OCI-LY7 (cell line): Measurements from ENCODE around the gene GALP. TPM values are rescaled to one million over a fixed set of nuclear protein-coding genes. Genes with fewer than 3 reads are reported as not detected.
"Not testable (repeated sequence)": the region's sequence is repeated elsewhere in the genome, so short reads cannot be mapped to it uniquely, and the experiment has no call there.

Experiments used
- BruUV-seq: library from RNA; stranded (reverse); fragments of 400-500 nt; replicated peaks from 2 replicates; lab custom pipeline; 2021; lab: Mats Ljungman, UMichigan
- CTCF ChIA-PET: fragments of 300-600 bp; sonication (Branson Sonifier 250); formaldehyde crosslinking; loops from one replicate; lab custom pipeline; 2022; ENCODE audit warnings: antibody characterized with exemption; ENCODE audit not compliant: unreplicated experiment; lab: Charles Lee
- POLR2A ChIA-PET: fragments of 300-600 bp; sonication (Branson Sonifier 250); formaldehyde crosslinking; loops from one replicate; lab custom pipeline; 2022; ENCODE audit warnings: antibody characterized with exemption; lab: Charles Lee
- DNase-seq: peaks from one replicate; pipeline ENCODE4 v3.0.0-alpha.2; 2015; ENCODE audit warnings: low spot score
- H2AFZ ChIP-seq: fragments of 200-600 bp; sonication (generic), shearing (Covaris generic); 2 replicates; pipeline ENCODE4 v1.6.1; 2014; ENCODE audit warnings: mild to moderate bottlenecking, antibody characterized with exemption, low read length, moderate library complexity
- H3K27ac ChIP-seq: fragments of 200-600 bp; sonication (generic); 2 replicates; pipeline ENCODE4 v1.5.1; 2014; ENCODE audit warnings: mixed run types, low read depth, mild to moderate bottlenecking, moderate library complexity, low read length, inconsistent platforms; ENCODE audit not compliant: poor library complexity, severe bottlenecking
- H3K36me3 ChIP-seq: fragments of 200-600 bp; sonication (generic); 2 replicates; pipeline ENCODE4 v1.6.1; 2014; ENCODE audit warnings: mild to moderate bottlenecking, antibody characterized with exemption, low read length, moderate library complexity, mixed read lengths; ENCODE audit not compliant: insufficient read depth
- H3K4me1 ChIP-seq: fragments of 200-600 bp; sonication (generic); 2 replicates; pipeline ENCODE4 v1.5.1; 2014; ENCODE audit warnings: mild to moderate bottlenecking, low read length; ENCODE audit not compliant: insufficient read depth, poor library complexity, severe bottlenecking
- H3K4me2 ChIP-seq: fragments of 200-600 bp; sonication (generic); 2 replicates; pipeline ENCODE4 v1.6.1; 2014; ENCODE audit warnings: mild to moderate bottlenecking, low read length
- H3K4me3 ChIP-seq: fragments of 200-600 bp; sonication (generic); 2 replicates; pipeline ENCODE4 v1.5.1; 2014; ENCODE audit warnings: mild to moderate bottlenecking, low read depth, low read length; ENCODE audit not compliant: poor library complexity, severe bottlenecking
- H3K79me2 ChIP-seq: fragments of 200-600 bp; sonication (generic); 2 replicates; pipeline ENCODE4 v1.6.1; 2016; ENCODE audit warnings: low read depth, mild to moderate bottlenecking, low read length, moderate library complexity, mixed read lengths; ENCODE audit not compliant: insufficient read depth
- H3K9me2 ChIP-seq: fragments of 200-600 bp; sonication (generic); 2 replicates; pipeline ENCODE4 v1.6.1; 2016; ENCODE audit warnings: mild to moderate bottlenecking, low read length, mixed read lengths; ENCODE audit not compliant: insufficient read depth
- H3K9me3 ChIP-seq: fragments of 200-600 bp; sonication (generic); 2 replicates; pipeline ENCODE4 v1.6.1; 2014; ENCODE audit warnings: mild to moderate bottlenecking, mixed run types, low read length, mixed read lengths
- H4K20me1 ChIP-seq: fragments of 200-600 bp; sonication (generic); 2 replicates; pipeline ENCODE4 v1.6.1; 2014; ENCODE audit warnings: mild to moderate bottlenecking, antibody characterized with exemption, low read length, moderate library complexity, mixed read lengths; ENCODE audit not compliant: insufficient read depth
- CTCF ChIP-seq: fragments of 200-600 bp; sonication (generic); conservative IDR thresholded peaks from 2 replicates; pipeline ENCODE4 v1.5.1; 2014; ENCODE audit warnings: mild to moderate bottlenecking, antibody characterized with exemption, low read length, moderate library complexity, mixed read lengths
- EZH2phosphoT487 ChIP-seq: fragments of 200-600 bp; sonication (generic); IDR thresholded peaks from 2 replicates; pipeline ENCODE4 v1.6.1; 2018; ENCODE audit warnings: low read depth, borderline replicate concordance, mild to moderate bottlenecking, mixed run types, antibody characterized with exemption, low read length, moderate library complexity, mixed read lengths
- intact Hi-C: fragments of 100-400 bp; cut with micrococcal nuclease; formaldehyde crosslinking; loops from one replicate; pipeline ENCODE4 v1.10.0; 2022; ENCODE audit not compliant: unreplicated experiment
- total RNA-seq, 2 experiments: library from RNA; depleted of rRNA in 1 of 2; stranded (reverse); fragments of >200 nt in 1 of 2; shearing (Covaris generic) in 1 of 2; gene quantifications; 2 replicates each; pipeline ENCODE4 v1.2.3, GENCODE V29; 2014 to 2022

Gene GALP
- total RNA-seq, 2 experiments from 2014 or later: not detected

- Histone ChIP-seq H4K20me1 (no peaks in the 10 kb centered on the region), H3K9me2 (no peaks in the 10 kb centered on the region), H3K4me1 (no peaks in the 10 kb centered on the region), H2AFZ (no peak overlapping the region), H3K9me3 (no peaks in the 10 kb centered on the region), H3K27ac (no peak overlapping the region), H3K79me2 (no peaks in the 10 kb centered on the region), H3K4me3 (no peak overlapping the region), H3K4me2 (no peak overlapping the region), H3K36me3 (no peaks in the 10 kb centered on the region)
- intact Hi-C loops: no loop called here
- ChIA-PET POLR2A (no interaction called here), CTCF (no interaction called here)
- DNase-seq: no peak
- BruUV-seq: no TSS peak
- TF ChIP-seq CTCF: no peak
- no peak for TF ChIP-seq EZH2phosphoT487
Measured at GRCh38 chr19:56209091-56209490, 33.3 kb downstream of the GALP start.

GRCh38 chr19:56210036-56210435 lies 34.2 kb downstream of the GALP start:
- H3K9me2 ChIP-seq, H3K9me3 ChIP-seq, DNase-seq, H2AFZ ChIP-seq, H3K79me2 ChIP-seq, H3K27ac ChIP-seq, H3K4me1 ChIP-seq, H3K4me3 ChIP-seq, CTCF ChIA-PET, H3K36me3 ChIP-seq, H4K20me1 ChIP-seq, intact Hi-C loops, BruUV-seq, H3K4me2 ChIP-seq: not testable (repeated sequence)
- POLR2A ChIA-PET: interaction anchor here (0.6 kb wide), 1 partner anchor 1611 kb away, joined by 3 read pairs; no protein-coding TSS in a partner anchor

GRCh38 chr19:56211718-56212117 lies 35.9 kb downstream of the GALP start:
- Histone ChIP-seq H3K4me1 (no peaks in the 10 kb centered on the region), H3K79me2 (no peaks in the 10 kb centered on the region), H3K4me2 (no peak overlapping the region), H3K9me3 (no peaks in the 10 kb centered on the region), H3K36me3 (no peaks in the 10 kb centered on the region), H3K4me3 (no peak overlapping the region), H3K27ac (no peak overlapping the region), H3K9me2 (no peaks in the 10 kb centered on the region), H4K20me1 (no peaks in the 10 kb centered on the region), H2AFZ (no peak overlapping the region)
- intact Hi-C loops: no loop called here
- BruUV-seq: no TSS peak
- ChIA-PET CTCF (no interaction called here), POLR2A (no interaction called here)
- no peak for TF ChIP-seq EZH2phosphoT487
- DNase-seq: no peak
